NCI-H446 treated with DMSO at 0.1 percent for 48 hours (cell line): ENCODE data around the gene RAD51B.

Experiments
- DNase-seq: peaks from one replicate; lab custom pipeline; 2025; lab: John Stamatoyannopoulos, UW

RAD51B gene

GRCh38 chr14:68775614-68776126 lies 956.1 kb downstream of the RAD51B start:
- no peak for DNase-seq

DNA sequence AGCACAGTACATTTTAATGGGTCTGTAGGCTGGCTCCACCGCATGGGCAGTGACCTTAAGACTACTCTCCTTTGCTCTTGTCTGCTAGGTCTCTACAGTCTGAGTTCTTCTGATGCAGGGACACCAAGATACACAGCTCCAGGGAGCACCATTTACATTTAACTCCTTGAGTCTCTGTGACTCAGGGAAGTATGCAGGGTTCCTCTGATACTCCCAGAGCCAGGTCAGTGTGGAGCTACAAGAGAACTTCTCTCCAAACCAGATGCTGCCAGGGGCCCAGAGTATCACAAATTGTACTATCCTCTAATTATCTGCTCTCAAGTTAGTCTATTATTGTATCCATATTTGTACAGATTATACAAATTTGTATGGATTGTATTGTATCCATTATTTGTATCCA lies 958.1 kb downstream of the RAD51B start:
- DNase-seq, result no peak
